ENCODE measurements around the gene WNK3.
A peak's percentile ranks its signal among the peaks of the same experiment; 100 is the strongest.
"Not testable (repeated sequence)": the region's sequence is repeated elsewhere in the genome, so short reads cannot be mapped to it uniquely, and the experiment has no call there.

WNK3 gene

GRCh38 chrX:54357414-54358377 is at the start of gene WNK3:
TSS of gene WNK3 (minus strand) at chrX:54358046.
- peak; percentile 32 for DNase-seq

DNA sequence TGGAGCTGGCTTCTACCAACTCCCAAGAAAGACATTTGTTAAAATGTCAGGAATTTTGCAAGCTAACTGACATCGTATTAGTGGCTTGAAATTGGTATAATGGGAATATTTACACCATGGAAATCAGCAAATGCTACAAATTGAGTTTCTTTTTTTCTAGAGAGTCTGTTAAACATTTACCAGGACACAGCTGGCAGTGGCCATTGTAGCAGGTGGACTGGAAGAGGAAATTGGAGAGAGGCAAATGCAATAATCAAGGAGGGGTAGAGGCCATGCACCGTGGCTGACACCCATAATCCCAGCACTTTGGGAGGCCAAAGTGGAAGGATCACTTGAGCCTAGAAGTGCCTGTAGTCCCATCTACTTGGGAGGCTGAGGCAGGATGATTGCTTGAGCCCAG is 49.4 kb upstream of the WNK3 start:
- DNase-seq = no peak

GRCh38 chrX:54397113-54397512 is 39.3 kb upstream of the WNK3 start:
- DNase-seq = no peak

- DNase-seq = no peak
These were observed 28.5 kb upstream of the WNK3 start for GRCh38 chrX:54386314-54386713.

GRCh38 chrX:54384661-54385060 is 26.8 kb upstream of the WNK3 start:
- peak; percentile 7 for DNase-seq

- no peak for DNase-seq
These were observed 1.6 kb upstream of the WNK3 start for GRCh38 chrX:54359408-54359807.

DNA sequence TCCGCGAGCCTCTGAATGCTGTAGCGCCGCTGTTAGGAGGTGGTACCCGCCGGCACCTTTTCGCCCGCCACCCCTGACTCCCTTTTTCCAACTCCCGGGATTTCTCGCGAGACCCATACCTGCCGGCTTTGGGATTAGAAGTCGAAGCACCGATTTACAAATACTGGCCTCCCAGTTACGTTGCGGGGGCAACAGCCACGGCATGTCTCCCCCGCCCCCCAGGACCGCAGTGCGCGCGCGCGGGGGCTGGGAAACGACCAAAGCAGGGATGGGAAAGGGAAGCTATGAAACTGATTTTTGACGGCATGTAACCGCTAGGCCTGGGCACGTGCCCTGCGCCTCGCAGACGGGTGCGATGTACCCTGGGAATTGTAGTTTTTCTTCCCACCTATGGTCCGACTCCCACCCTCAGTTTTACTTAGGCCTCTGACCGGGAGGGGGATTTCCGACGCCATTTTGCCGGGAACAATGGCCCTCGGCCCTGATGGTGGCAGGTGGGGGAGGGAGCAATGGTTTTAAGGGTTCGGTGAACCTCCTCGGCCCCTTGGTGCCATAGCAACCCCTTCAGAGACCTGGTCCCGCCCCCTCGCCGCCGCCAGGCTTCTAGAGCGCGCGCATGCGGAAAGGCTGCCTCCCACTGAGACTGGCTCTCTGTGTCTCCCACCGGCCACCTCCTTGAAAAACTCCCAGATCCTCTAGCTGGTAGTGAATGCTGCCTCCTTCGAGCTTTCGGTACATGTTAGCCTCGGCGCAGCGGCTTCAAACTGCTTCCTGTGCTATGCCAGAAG is 772 bp upstream of the WNK3 start:
- peak; percentile 39 for DNase-seq

DNA sequence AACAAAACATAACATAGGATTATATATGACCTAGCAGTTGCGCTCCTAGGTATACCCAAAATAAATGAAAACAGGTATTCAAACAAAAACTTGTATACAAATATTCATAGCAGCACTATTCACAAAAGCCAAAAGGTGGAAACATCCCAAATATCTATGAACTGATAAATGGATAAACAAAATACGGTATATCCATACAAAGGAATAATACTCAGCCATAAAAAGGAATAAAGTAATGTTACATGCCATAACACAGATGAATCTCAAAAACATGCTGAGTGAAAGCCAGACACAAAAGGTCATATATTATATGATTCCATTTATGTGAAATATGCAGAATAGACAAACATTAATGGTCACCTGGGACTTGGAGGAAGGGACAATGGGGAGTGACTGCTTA is 5.2 kb downstream of the WNK3 start:
- DNase-seq = no peak

DNA sequence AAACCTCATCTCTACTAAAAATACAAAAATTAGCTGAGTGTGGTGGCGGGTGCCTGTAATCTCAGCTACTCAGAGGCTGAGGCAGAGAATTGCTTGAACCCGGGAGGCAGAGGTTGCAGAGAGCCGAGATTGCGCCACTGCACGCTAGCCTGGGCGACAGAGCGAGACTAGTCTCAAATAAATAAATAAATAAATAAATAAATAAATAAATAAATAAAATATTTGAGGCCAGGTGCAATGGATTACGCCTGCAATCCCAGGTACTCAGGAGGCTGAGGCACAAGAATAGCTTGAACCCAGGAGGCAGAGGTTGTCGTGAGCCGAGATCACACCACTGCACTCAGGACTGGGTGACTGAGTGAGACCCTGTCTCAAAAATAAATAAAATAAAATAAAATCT is 20.5 kb downstream of the WNK3 start:
- DNase-seq = not testable (repeated sequence)

DNA sequence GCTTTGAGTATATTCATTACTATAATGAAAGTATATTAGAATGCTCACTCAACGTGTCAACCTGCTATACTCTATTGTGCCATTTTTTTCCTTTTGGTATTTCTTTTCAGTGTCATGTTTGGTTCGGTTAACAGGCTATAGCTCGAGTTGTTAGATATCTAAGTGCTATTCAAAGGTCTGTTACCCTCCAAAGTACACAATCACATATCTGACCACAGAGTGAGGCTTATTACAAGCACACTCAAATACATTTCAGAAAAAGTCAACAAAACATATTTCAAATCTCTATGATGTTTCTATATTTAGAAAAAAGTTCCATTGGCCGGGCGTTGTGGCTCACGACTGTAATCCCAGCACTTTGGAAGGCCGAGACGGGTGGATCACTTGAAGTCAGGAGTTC is 32.8 kb downstream of the WNK3 start:
- DNase-seq = no peak

- no peak for DNase-seq
These were observed 37.8 kb downstream of the WNK3 start for GRCh38 chrX:54320067-54320466.

DNA sequence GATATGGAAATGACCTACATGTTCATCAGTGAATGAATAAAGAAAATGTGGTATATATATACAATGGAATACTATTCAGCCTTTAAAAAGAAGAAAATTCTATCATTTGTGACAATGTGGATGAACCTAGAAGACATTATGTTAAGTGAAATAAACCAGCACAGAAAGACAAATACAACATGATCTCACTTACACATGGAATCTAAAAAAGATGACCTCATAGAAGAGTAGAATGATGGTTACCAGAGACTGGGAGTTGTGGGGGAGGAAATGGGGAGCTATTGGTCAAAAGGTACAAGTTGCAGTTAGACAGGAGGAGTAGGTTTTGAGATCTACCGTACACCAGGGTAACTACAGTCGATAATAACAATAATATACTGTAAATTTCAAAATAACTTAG is 51.5 kb downstream of the WNK3 start:
- no peak for DNase-seq

- no peak for DNase-seq
These were observed 56.3 kb downstream of the WNK3 start for GRCh38 chrX:54301516-54301915.

DNA sequence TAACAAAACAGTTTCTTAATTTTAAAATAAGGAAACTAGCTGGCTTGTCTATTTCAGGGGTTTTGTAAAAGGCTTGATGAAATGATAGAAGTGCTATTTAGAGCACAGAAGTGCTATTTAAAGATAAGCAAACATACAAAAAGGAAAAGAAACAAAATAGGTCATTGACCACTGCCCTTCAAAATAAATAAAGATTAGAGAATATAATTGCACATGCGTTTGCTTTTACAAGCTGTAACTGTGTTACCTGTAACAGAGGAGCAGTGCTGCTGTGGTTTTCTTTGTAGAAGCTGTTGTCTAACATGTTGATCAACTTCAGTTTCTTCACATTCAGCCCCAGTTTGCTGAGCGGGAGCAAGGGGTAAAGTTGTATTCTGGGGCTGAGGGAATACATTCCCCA is 63.5 kb downstream of the WNK3 start:
- DNase-seq = no peak

DNA sequence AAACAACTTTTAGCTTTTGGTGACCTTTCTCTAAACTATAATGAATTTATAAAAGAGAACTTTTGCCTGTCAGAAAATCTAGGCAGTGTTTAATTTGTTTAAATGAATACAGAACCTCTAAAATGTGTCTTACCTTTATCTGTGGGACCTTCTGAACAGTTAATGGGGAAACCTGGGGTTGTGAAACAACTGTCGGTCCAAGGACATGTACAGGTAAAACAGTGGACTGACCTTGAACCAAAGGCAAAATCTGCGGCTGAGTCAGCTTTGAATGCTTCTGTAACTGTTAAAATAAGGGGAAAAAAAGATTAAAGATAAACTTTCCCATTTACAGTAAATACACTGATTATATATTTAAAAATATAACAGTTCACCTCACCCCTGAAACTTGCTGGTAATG is 65.1 kb downstream of the WNK3 start:
- no peak for DNase-seq

GRCh38 chrX:54291758-54292157 is 66.1 kb downstream of the WNK3 start:
- no peak for DNase-seq

GRCh38 chrX:54288968-54289367 is 68.9 kb downstream of the WNK3 start:
- peak; percentile 16 for DNase-seq

DNA sequence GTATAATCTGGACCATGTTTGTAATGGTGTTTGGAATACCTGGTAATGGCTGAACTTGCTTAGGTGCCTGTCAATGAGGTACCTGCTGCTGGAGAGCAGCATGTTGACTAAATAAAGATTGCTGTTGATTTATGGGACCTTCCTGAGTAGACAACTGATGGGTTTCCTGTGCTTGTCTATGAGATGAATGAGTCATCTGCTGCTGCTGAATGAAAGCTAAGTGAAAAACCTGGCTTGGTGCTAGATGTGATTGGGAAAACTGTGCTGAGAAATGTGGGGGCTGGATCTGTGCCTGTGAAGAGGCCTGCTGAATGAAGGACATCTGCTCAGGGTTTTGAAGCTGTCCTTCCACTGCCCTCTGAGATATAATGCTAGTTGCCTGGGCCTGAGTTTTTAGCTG is 69.6 kb downstream of the WNK3 start:
- DNase-seq = no peak

DNA sequence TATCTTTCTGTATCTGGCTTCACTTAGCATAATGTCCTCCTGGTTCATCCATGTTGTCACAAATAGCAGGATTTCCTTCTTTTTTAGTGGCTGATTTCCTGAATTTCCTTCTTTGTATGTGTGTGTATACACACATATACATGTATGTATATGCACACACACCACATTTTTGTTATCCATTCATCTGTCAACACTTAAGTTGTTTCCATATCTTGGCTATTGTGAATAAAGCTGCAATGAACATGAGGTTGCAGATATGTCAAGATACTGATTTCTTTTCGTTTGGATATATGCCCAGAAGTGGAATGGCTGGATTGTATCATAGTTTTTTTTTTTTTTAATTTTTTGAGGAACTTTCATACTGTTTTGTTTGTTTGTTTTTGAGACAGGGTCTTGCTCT is 76.2 kb downstream of the WNK3 start:
- no peak for DNase-seq

DNA sequence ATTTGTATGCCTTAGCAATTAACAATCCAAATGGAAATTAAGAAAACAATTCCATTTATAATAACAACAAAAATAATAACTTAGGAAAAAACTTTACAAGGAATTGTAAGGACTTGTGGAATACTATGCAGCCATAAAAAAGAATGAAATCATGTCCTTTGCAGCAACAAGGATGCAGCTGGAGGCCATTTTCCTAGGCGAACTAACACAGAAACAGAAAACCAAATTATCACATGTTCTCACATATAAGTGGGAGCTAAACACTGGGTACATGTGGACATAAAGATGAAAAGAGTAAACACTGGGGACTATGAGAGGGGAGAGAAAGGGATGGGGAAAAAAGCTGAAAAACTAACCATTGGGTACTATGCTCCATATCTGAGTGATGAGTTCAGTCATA is 77.4 kb downstream of the WNK3 start:
- DNase-seq = no peak

DNA sequence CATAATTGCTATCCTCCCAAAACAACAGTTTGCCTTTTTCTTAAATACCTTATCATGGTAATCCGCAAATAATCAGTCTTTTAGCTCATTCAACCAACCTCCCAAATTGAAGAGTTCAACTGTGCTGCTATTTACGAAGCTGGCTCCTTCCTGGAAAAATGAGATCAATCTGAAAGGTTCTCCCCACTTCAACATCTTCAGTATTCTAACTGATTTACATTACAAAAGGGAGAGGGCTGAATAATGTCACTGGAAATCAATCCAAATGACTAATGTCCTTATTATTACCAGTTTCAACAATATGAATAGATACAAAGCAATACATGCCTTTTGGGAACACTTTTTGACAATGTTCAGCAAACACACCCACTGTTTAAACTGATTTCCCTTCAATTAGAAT is 86.2 kb downstream of the WNK3 start:
- no peak for DNase-seq

DNA sequence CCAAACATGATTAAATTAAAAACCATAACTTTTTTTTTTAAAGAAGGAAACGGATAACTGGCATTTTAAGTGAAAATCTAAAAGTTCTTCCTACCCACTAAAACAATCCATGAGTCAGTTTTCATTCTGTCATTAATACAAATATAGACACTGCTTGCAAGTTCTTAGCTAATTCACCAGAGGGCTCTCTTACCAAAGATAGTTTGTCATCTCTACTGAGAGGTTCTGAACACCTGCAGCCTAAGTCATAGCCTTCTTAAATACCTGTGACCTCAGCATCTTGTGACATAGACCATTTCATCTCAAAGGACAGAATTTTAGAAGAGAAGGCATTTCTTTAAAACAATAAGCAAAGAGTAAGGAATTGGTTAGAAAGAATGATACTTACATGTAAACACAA is 109.5 kb downstream of the WNK3 start:
- peak; percentile 26 for DNase-seq

DNA sequence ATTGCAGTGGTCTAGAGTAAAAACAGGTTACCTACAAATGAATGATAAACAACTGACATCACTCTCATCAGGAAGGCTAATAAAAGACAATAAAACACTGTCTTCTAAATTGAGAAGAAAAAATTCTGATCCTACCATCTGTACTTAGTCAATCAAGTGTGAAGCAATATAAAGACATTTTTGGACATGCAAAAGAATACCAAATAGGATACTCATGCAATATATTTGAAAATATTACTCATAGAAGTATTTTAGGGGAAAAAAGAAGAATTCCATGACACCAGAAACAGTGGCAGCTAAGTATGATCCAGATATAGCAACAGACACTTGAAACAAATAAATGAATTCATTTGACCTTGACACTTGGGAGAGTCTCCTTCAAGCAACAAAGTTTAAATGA is 111.0 kb downstream of the WNK3 start:
- no peak for DNase-seq

DNA sequence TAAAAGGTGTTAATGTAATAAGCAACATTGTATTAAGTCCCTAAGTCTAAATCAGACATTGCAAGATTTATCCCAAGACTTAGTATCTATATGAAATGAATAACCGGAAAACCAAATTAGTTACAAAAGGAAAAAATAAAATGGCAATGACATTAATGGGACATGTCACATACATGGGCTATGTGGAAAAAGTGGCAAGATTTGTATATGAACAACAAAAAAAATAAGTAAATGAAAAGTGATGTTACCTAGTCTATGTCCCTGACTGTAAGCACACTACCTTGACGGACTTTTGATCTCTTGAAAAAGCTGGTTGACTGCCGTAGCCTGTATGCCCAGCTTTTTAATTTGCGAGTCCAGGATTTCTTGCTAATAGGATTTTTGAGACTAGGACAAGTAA is 119.3 kb downstream of the WNK3 start:
- DNase-seq = no peak

Measured in hematopoietic multipotent progenitor cell treated with erythropoietin and hydrocortisone succinate and interleukin-3 and kit ligand, for 4 days (in vitro differentiated cells).